ENCODE measurements around the gene EGR1.

EGR1 gene

DNA sequence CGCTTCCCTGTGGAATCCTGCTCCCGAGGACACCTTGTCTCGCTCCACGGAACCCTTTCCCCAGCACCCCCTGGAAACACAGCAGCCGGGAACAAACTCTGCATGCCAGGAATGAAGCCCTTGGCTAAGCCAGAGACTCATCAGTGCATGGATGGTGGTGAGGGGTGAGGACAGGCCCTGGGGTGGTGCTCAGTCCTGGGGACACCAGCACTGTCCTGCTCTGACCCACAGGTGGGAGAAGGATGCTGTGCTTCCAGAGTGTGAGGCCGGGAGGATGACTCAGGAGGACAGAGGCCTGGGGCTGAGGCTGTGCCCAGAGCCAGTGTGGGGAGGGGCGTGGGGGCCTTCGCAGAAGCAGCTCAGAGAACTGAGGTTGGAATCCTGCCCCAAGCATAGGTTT lies 11.2 kb upstream of the EGR1 start:
- no peak for DNase-seq

- no peak for DNase-seq
Measured at GRCh38 chr5:138455232-138455930, 9.9 kb upstream of the EGR1 start.

- DNase-seq: no peak
Measured at GRCh38 chr5:138457531-138458275, 7.6 kb upstream of the EGR1 start.

DNA sequence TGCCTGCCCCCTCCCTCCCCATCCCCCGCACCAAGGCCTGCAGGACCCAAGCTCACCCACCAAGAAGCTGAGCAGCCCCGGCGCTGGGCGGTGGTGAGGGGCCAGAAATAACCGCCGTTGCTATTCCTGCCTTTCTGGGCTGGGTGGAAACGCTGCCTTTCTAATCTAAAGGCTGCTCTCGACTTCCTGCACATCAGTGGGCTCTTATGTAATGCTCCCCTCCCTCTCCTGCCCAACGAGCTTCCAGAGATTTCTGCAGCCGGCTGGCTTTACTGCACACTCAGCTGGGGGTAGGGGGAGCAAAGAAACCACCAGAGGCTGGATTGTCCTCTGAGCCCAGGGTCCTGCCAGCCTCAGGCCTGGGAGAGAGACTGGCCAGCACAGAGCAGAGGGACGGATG lies 6.9 kb upstream of the EGR1 start:
- no peak for DNase-seq

DNA sequence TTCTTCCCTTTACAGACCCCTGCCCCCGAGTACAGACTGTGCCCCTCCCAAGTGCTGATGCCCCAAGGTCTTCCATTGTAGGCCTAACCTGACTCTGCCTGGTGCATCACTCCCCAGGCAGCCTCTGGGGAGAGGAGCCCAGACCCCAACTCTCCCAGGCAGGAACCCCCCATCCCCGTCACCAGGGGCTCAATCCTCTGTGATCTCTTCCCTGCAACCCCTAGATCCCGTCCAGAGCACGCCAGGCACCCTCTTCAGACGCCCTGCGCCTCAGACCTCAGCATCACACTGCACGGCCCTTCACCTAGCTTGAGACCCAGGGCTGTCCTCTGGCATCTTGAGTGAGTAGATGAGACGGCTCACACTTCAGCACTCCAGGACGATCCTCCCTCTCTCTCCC lies 6.4 kb upstream of the EGR1 start:
- no peak for DNase-seq

GRCh38 chr5:138459311-138459933 lies 5.9 kb upstream of the EGR1 start:
- DNase-seq: no peak

- no peak for DNase-seq
Measured at GRCh38 chr5:138460032-138460693, 5.1 kb upstream of the EGR1 start.

DNA sequence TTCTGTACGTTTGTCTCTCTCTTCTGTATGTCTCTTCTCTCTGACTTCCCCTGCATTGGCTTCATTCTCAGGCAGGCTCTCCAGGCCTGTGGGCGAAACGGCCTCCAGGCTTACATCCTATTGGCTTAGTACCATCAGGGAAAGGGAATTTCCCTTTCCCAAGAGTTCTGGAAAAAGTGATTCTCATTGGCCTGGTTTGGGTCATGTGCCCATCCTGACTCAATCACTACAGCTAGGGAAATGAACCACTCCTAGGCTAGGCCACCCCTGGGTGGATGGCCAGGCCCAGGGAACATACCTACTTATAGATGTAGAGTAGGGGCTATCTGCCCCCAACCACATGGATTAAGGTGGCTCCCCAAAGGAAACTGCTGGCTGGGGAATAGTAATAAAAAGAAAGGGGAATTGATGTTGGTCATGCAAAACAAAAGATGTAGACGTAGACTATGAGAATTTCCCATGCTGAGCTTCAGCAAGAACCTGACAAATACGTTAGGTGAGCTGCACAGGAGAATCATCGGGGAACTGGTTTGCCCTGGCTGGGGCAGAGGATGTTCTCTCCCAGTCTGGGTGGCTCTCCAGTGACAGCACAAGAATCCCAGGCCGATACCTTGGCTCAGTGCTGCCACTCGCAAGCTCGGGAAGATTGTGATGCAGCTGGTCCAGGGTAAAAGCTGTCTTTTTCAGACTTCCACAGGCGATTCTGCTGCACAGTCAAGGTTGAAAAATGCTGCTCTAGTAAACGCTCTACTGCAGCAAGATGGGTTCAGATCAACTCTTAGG lies 3.7 kb upstream of the EGR1 start:
- no peak for DNase-seq

- DNase-seq: no peak
Measured at GRCh38 chr5:138463419-138464007, 1.8 kb upstream of the EGR1 start.

GRCh38 chr5:138464008-138464387 lies 1.3 kb upstream of the EGR1 start:
- DNase-seq: peak; percentile 79

GRCh38 chr5:138464388-138465260 lies 655 bp upstream of the EGR1 start:
- peak; percentile 80 for DNase-seq

DNA sequence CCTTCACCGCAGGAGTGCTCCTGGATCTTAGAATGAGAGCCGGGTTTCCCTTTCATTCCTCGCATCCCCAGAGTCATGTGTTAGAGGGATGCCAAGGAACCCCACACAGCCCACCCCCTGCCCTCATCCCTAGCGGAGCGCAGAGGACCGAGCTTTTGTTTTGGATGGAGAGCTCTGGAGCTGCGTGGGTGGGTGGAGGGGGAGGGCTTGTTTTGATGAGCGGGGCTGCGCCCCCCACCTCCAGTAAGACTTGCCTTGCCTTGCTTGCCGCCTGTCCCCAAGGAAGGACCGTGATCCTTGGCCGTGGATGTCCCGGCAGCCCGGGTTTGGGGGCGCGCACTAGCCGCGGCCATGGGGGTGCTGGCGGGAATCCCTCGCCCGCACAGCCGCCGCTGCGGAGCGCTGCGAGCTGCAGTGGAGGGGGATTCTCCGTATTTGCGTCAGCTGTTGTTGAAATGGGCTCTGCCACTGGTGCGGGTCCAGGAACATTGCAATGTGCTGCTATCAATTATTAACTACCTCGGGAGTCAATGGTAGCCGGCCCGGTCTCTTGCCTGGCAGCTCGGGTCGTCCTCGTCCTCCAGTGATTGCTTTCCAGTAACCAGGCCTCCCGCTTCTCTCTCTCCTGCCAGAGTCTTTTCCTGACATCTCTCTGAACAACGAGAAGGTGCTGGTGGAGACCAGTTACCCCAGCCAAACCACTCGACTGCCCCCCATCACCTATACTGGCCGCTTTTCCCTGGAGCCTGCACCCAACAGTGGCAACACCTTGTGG lies 1.0 kb downstream of the EGR1 start:
- DNase-seq: no peak

DNA sequence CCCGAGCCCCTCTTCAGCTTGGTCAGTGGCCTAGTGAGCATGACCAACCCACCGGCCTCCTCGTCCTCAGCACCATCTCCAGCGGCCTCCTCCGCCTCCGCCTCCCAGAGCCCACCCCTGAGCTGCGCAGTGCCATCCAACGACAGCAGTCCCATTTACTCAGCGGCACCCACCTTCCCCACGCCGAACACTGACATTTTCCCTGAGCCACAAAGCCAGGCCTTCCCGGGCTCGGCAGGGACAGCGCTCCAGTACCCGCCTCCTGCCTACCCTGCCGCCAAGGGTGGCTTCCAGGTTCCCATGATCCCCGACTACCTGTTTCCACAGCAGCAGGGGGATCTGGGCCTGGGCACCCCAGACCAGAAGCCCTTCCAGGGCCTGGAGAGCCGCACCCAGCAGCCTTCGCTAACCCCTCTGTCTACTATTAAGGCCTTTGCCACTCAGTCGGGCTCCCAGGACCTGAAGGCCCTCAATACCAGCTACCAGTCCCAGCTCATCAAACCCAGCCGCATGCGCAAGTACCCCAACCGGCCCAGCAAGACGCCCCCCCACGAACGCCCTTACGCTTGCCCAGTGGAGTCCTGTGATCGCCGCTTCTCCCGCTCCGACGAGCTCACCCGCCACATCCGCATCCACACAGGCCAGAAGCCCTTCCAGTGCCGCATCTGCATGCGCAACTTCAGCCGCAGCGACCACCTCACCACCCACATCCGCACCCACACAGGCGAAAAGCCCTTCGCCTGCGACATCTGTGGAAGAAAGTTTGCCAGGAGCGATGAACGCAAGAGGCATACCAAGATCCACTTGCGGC lies 1.8 kb downstream of the EGR1 start:
- DNase-seq: no peak

DNA sequence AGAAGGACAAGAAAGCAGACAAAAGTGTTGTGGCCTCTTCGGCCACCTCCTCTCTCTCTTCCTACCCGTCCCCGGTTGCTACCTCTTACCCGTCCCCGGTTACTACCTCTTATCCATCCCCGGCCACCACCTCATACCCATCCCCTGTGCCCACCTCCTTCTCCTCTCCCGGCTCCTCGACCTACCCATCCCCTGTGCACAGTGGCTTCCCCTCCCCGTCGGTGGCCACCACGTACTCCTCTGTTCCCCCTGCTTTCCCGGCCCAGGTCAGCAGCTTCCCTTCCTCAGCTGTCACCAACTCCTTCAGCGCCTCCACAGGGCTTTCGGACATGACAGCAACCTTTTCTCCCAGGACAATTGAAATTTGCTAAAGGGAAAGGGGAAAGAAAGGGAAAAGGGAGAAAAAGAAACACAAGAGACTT lies 2.4 kb downstream of the EGR1 start:
- no peak for DNase-seq

DNA sequence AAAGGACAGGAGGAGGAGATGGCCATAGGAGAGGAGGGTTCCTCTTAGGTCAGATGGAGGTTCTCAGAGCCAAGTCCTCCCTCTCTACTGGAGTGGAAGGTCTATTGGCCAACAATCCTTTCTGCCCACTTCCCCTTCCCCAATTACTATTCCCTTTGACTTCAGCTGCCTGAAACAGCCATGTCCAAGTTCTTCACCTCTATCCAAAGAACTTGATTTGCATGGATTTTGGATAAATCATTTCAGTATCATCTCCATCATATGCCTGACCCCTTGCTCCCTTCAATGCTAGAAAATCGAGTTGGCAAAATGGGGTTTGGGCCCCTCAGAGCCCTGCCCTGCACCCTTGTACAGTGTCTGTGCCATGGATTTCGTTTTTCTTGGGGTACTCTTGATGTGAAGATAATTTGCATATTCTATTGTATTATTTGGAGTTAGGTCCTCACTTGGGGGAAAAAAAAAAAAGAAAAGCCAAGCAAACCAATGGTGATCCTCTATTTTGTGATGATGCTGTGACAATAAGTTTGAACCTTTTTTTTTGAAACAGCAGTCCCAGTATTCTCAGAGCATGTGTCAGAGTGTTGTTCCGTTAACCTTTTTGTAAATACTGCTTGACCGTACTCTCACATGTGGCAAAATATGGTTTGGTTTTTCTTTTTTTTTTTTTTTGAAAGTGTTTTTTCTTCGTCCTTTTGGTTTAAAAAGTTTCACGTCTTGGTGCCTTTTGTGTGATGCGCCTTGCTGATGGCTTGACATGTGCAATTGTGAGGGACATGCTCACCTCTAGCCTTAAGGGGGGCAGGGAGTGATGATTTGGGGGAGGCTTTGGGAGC lies 3.1 kb downstream of the EGR1 start:
- no peak for DNase-seq

DNA sequence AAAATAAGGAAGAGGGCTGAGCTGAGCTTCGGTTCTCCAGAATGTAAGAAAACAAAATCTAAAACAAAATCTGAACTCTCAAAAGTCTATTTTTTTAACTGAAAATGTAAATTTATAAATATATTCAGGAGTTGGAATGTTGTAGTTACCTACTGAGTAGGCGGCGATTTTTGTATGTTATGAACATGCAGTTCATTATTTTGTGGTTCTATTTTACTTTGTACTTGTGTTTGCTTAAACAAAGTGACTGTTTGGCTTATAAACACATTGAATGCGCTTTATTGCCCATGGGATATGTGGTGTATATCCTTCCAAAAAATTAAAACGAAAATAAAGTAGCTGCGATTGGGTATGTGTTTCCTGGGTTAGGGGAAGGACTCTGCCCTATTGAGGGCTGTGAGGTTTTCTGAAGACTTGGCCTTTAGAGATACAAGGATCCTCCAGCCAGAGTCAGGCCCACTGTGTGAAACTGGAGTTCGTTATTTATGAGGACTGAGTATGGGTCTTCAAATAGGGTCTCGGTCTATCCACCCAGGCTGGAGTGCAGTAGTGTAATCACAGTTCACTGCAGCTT lies 3.8 kb downstream of the EGR1 start:
- no peak for DNase-seq

DNA sequence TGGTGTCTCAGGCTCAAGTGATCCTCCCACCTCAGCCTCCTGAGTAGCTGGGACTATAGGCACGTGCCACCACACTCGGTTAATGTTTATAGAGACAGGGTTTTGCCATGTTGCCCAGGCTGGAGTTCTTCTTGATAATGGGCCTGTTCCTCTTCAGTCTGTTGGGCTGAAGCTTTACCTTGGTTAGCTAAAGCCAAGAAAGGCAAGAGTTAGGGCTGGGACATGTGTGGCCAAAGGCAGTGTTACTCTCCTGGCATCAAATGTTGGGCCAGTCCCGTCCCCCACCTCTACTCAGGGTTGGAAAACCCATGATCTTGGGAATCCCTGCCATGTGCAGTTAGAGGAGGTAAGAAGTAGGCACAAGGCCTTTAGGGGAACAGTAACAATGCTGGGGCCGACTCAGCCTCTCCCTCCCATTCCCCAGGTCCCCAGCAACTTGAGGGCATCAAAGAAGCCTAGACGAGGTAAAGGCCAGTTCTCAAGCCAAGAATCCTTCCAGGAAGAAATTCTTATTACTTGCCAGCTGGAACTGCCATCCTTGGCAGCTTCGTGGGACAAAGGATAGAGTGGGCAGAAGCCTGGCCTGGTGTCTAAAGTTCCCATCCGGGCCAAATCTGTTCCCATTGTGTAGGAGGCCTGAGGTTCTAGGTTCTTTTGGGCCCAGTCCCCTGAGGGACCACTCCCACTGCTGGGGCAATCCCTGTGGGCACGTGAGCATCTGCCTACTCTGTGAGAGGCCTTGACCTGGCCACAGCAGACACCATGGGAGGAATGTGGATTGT lies 4.5 kb downstream of the EGR1 start:
- DNase-seq: no peak

Measured in NCI-H2171 (cell line).